ENCODE measurements around the gene PRKRA. TPM values are rescaled to one million over a fixed set of nuclear protein-coding genes. Genes with fewer than 3 reads are reported as not detected.
"Not testable (repeated sequence)": the region's sequence is repeated elsewhere in the genome, so short reads cannot be mapped to it uniquely, and the experiment has no call there.

Gene PRKRA
- polyA plus RNA-seq, 1 experiment = 30.4 TPM

DNA sequence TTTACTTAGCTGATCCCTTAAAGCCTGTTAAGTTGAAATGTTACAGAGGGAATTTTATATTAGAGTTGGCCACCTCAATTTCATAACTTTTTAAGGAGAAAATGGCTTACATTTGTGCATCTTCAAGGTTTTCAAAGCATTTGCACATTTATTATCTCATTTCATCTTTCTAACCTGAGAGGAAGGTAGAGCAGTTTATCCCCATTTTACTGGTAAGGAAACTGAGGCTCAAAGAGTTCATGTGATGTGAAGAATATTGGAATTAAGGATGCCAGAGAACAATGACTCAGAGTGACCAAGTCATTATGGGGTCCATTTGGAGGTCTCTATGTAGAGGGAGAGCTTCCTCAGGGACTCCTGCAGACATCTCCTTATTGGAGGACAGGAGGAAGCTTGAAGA, 35.0 kb downstream of the PRKRA start:
- no peak for DNase-seq (ENCODE audit: low read depth)
- TF ChIP-seq, protein P1, sequence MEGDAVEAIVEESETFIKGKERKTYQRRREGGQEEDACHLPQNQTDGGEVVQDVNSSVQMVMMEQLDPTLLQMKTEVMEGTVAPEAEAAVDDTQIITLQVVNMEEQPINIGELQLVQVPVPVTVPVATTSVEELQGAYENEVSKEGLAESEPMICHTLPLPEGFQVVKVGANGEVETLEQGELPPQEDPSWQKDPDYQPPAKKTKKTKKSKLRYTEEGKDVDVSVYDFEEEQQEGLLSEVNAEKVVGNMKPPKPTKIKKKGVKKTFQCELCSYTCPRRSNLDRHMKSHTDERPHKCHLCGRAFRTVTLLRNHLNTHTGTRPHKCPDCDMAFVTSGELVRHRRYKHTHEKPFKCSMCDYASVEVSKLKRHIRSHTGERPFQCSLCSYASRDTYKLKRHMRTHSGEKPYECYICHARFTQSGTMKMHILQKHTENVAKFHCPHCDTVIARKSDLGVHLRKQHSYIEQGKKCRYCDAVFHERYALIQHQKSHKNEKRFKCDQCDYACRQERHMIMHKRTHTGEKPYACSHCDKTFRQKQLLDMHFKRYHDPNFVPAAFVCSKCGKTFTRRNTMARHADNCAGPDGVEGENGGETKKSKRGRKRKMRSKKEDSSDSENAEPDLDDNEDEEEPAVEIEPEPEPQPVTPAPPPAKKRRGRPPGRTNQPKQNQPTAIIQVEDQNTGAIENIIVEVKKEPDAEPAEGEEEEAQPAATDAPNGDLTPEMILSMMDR (IDR thresholded peaks at IDR 0.05; ENCODE audit: insufficient read depth, low read depth, low read length) = no peak
- CTCF ChIA-PET = interaction anchor here (1.5 to 8.8 kb wide), 7 partner anchors 15 to 303 kb away, joined by 3 to 175 read pairs (median 8); partner anchors contain the start of gene RBM45
- Histone ChIP-seq H3K36me3 (ENCODE audit: control insufficient read depth, insufficient read depth, low read length) (no peaks in the 10 kb centered on the region), H3K4me3 (ENCODE audit: low read depth, low read length) (no peak overlapping the region), H3K27me3 (ENCODE audit: control insufficient read depth, insufficient read depth, low read length) (no peaks in the 10 kb centered on the region)
- POLR2A ChIA-PET = no interaction called here

DNA sequence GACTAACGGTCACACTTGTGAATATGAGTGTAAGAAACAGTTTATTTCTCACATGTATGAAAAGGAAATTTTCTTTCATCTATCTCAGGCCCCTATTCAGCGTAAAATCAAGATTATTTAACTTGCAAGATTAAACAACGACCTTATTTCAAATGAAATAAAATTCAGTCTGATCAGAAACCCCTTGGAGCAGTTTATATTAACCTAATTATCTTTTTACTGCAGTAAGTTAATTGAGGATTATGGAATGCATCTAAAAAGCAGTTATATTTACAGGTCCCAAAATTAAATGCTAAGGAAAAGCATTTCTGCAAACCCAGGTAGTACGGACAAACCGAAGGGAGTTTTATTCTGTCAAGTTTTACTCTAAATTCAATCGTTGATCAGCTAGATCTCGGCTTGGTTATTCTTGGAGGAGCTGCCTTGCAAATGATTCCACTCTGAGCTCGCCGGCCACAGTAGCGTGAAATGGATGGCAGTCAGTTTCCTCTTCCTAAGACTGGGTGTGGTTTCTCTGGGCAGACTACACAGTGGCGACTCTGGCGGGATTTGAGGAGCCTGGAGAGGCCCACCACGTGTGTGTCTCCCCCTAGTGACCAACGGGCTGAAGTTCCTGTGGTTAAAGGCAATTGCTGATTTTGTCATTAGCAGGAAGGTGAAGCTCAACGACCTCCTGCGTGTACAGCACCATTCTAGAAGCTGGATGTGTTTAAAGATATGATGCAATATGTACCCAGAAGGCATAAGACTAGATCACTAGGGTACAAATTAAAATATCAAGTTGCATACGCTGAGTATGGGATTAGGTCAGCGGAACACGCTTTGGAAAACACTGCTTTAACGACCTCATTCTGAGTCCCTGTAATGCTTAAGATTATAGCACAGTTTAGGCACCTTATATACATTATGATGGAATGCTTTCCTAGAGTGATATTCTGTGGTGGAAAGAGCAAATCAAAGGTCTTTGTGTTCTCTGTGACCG, 36.4 kb downstream of the PRKRA start:
- CTCF ChIA-PET = interaction anchor here (0.6 to 8.8 kb wide), 42 partner anchors 9 to 431 kb away, joined by 3 to 175 read pairs (median 6); partner anchors contain the start of gene RBM45
- TF ChIP-seq, protein P1 (IDR thresholded peaks at IDR 0.05; ENCODE audit: insufficient read depth, low read depth, low read length) = peak; percentile 95
- DNase-seq (ENCODE audit: low read depth) = peak; percentile 80
- no peaks in the 10 kb centered on the region for H3K36me3 ChIP-seq (ENCODE audit: control insufficient read depth, insufficient read depth, low read length)
- peak overlapping the region; percentile 62 for H3K4me3 ChIP-seq (ENCODE audit: low read depth, low read length)
- H3K27me3 ChIP-seq (ENCODE audit: control insufficient read depth, insufficient read depth, low read length) = no peaks in the 10 kb centered on the region
- POLR2A ChIA-PET = interaction anchor here (0.6 kb wide), 1 partner anchor 303 kb away, joined by 3 read pairs; no protein-coding TSS in a partner anchor

DNA sequence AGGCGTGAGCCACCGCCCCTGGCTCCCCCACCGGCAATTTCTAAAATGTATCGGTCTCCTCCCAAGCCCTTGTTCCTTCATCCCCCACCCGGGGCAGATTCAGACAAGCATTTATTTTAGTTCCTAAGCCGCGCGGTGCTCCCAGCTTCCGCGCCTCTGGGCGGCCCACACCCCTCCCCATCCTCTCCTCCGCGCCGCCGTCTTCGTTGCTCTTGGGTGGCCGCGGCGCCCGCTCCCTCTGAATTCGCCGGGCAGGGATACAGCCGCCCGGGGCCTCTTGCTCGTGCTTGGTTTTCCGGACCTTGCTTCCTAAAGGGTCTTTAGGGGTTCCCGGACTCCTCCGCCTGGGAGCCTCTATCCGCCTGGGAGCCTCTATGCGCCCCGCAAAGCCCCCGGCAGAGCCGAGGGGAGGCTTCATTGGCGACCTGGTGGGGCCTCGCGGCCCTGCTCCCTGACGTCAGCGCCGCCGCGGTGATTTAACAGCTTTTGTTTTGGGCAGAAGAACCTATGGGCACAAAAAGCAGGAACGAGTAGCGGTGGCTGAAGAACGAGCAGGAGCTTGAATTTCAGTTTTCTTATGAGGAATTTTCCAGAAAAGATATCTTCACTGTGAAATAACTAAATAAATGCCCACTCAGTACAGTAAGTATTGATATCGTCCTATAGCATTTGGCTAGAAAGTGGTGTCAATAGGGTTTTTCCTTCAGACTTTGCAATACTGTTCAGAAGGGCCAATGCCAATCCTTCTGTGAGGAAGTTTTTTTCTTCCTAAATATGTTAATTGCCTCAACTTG, 37.3 kb downstream of the PRKRA start:
- DNase-seq (ENCODE audit: low read depth) = no peak
- H3K27me3 ChIP-seq (ENCODE audit: control insufficient read depth, insufficient read depth, low read length) = no peaks in the 10 kb centered on the region
- POLR2A ChIA-PET = interaction anchor here (0.6 kb wide), 1 partner anchor 302 kb away, joined by 3 read pairs; no protein-coding TSS in a partner anchor
- CTCF ChIA-PET = interaction anchor here (0.6 to 8.8 kb wide), 37 partner anchors 9 to 508 kb away, joined by 3 to 175 read pairs (median 6); partner anchors contain the start of gene RBM45
- H3K36me3 ChIP-seq (ENCODE audit: control insufficient read depth, insufficient read depth, low read length) = no peaks in the 10 kb centered on the region
- TF ChIP-seq, protein P1 (IDR thresholded peaks at IDR 0.05; ENCODE audit: insufficient read depth, low read depth, low read length) = no peak
- peak overlapping the region; percentile 62 for H3K4me3 ChIP-seq (ENCODE audit: low read depth, low read length)

DNA sequence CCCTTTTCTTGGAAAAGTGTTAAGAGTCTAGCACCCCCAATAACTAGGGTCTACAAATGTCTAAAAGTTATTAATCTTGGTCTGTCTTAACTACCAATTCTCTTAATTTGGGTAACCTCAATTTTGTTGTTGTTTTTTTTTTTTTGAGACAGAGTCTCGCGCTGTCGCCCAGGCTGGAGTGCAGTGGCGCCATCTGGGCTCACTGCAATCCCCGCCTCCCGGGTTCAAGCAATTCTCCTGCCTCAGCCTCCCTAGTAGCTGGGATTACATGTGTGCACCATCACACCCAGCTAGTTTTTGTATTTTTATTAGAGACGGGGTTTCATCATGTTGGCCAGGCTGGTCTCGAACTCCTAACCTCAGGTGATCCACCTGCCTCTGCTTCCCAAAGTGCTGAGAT, 38.5 kb downstream of the PRKRA start:
- CTCF ChIA-PET = interaction anchor here (8.8 kb wide), 1 partner anchor 12 kb away, joined by 175 read pairs; no protein-coding TSS in a partner anchor
- POLR2A ChIA-PET; H3K4me3 ChIP-seq (ENCODE audit: low read depth, low read length); DNase-seq (ENCODE audit: low read depth); H3K36me3 ChIP-seq (ENCODE audit: control insufficient read depth, insufficient read depth, low read length); H3K27me3 ChIP-seq (ENCODE audit: control insufficient read depth, insufficient read depth, low read length): not testable (repeated sequence)

DNA sequence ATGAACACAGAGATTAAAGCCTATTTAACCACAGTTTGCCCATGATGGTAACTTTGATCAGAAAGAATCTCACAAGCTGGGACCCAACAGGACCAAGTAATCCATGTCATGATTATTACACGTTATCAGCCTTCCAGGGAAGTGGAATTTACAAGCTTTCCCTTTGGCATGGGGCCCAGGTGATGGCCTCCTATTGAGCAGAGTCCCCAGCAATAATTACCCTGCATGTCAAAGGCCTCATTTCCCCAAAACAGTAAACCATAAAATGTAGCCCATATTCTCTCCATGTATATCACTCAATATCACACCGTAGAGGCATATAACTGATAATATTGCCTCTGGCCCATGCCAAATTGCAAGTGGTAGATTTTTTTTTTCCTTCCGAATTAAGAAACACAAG, 38.9 kb downstream of the PRKRA start:
- no peaks in the 10 kb centered on the region for H3K27me3 ChIP-seq (ENCODE audit: control insufficient read depth, insufficient read depth, low read length)
- no peak for DNase-seq (ENCODE audit: low read depth)
- ChIA-PET CTCF (interaction anchor here (0.5 to 8.8 kb wide), 2 partner anchors 12 to 69 kb away, joined by 3 to 175 read pairs; no protein-coding TSS in a partner anchor), POLR2A (no interaction called here)
- H3K36me3 ChIP-seq (ENCODE audit: control insufficient read depth, insufficient read depth, low read length) = no peaks in the 10 kb centered on the region
- no peak overlapping the region for H3K4me3 ChIP-seq (ENCODE audit: low read depth, low read length)
- TF ChIP-seq, protein P1 (IDR thresholded peaks at IDR 0.05; ENCODE audit: insufficient read depth, low read depth, low read length) = no peak
